Tibial artery (tissue), 4 donors: ENCODE results near the gene CFAP47.
"Not testable (repeated sequence)": the region's sequence is repeated elsewhere in the genome, so short reads cannot be mapped to it uniquely, and the experiment has no call there.

Source experiments
- DNase-seq, 2 donors: peaks; one replicate each; pipeline ENCODE4 v3.0.0-alpha.2; 2019
- H3K27ac ChIP-seq, 2 donors: fragments of 200-600 bp; sonication (generic) in 1 of 2; 1 replicate in 1 of 2; 2 replicates in 1 of 2; pipeline ENCODE4 v1.5.1; 2018 to 2019; ENCODE audit warnings: mild to moderate bottlenecking in 1 of 2
- H3K27me3 ChIP-seq, 2 donors: fragments of 200-600 bp; sonication (generic) in 1 of 2; one replicate each; pipeline versions ENCODE4 v1.5.1 to v1.6.0; 2016 to 2019
- H3K36me3 ChIP-seq, 3 donors: fragments of 200-600 bp; sonication (generic) in 2 of 3; one replicate each; pipeline ENCODE4 v1.5.1; 2016 to 2019; ENCODE audit warnings: mild to moderate bottlenecking in 2 of 3
- H3K4me1 ChIP-seq, 4 donors: fragments of 200-600 bp; sonication (generic) in 2 of 4; 1 replicate in 3 of 4; 2 replicates in 1 of 4; pipeline ENCODE4 v1.5.1; 2016 to 2019
- H3K4me3 ChIP-seq, 2 donors: fragments of 200-600 bp; sonication (generic) in 1 of 2; 1 replicate in 1 of 2; 2 replicates in 1 of 2; pipeline ENCODE4 v1.5.1; 2018 to 2019; ENCODE audit warnings: mild to moderate bottlenecking in 2 of 2
- H3K9me3 ChIP-seq, 3 donors: fragments of 200-600 bp; sonication (generic) in 1 of 3; one replicate each; pipeline ENCODE4 v1.5.1; 2016 to 2019
- intact Hi-C: fragments of 100-400 bp; cut with DNase I; formaldehyde crosslinking; loops from one replicate; pipeline ENCODE4 v1.15.0; 2023; ENCODE audit warnings: low total_unique reads
- TF ChIP-seq, protein P1 (sequence below), 2 experiments: fragments of 200-600 bp in 1 of 2; fragments of 450-650 bp in 1 of 2; IDR thresholded peaks; one replicate each; pipeline ENCODE4 v1.5.1; 2017 to 2019; ENCODE audit warnings: antibody characterized with exemption in 2 of 2, mild to moderate bottlenecking in 1 of 2, moderate library complexity in 1 of 2

The CFAP47 gene

DNA sequence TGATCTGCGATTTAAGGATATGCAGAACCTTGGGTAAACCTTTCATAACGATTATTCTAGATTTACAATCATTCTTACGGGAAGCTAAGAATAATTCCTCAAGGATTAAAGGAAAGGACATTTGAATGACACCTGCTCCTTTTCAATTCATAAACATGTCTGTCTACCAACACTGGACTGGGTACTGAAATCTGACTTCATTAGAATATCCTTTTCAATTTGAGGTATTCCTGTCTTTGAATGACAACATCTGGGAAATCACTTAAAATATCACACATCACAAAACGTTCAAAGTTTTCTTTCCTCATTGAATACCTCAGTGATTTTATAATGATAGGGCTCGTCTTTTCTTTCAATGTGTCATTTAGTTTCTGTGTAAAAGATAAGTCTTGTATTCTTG is 87.7 kb downstream of the CFAP47 start:
- Histone ChIP-seq H3K36me3 (no peaks in the 10 kb centered on the region), H3K27me3 (no peaks in the 10 kb centered on the region), H3K4me3 (no peak overlapping the region), H3K9me3 (no peaks in the 10 kb centered on the region), H3K27ac (no peak overlapping the region), H3K4me1 (no peaks in the 10 kb centered on the region)
- TF ChIP-seq, protein P1, sequence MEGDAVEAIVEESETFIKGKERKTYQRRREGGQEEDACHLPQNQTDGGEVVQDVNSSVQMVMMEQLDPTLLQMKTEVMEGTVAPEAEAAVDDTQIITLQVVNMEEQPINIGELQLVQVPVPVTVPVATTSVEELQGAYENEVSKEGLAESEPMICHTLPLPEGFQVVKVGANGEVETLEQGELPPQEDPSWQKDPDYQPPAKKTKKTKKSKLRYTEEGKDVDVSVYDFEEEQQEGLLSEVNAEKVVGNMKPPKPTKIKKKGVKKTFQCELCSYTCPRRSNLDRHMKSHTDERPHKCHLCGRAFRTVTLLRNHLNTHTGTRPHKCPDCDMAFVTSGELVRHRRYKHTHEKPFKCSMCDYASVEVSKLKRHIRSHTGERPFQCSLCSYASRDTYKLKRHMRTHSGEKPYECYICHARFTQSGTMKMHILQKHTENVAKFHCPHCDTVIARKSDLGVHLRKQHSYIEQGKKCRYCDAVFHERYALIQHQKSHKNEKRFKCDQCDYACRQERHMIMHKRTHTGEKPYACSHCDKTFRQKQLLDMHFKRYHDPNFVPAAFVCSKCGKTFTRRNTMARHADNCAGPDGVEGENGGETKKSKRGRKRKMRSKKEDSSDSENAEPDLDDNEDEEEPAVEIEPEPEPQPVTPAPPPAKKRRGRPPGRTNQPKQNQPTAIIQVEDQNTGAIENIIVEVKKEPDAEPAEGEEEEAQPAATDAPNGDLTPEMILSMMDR (IDR thresholded peaks at IDR 0.05), result no peak
- intact Hi-C loops, result no loop called here
- DNase-seq, result no peak

DNA sequence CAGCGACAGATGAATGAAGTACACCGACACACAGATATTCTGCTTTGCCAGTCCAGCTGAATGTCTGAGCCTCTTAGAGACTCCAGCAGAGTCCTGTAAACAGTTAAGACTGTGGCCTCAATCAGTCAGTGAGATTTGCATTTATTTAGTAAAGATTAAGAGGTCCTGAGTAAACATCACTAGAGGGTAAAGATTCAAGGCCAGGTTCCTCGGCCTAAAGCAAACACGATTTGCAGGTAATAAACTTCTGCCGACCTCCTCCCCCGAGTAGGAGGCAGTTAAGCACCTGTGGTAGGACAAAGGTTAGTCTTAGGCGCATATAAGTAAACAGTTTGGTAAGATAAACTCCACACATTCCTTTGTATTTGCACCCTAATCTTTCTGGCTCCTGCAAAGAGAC is 99.6 kb downstream of the CFAP47 start:
- no peaks in the 10 kb centered on the region for H3K4me1 ChIP-seq
- DNase-seq, result no peak
- intact Hi-C loops, result no loop called here
- H3K4me3 ChIP-seq, result no peak overlapping the region
- H3K9me3 ChIP-seq, result no peaks in the 10 kb centered on the region
- TF ChIP-seq, protein P1 (IDR thresholded peaks at IDR 0.05), result no peak
- H3K36me3 ChIP-seq, result no peaks in the 10 kb centered on the region
- H3K27ac ChIP-seq, result no peak overlapping the region
- no peaks in the 10 kb centered on the region for H3K27me3 ChIP-seq

DNA sequence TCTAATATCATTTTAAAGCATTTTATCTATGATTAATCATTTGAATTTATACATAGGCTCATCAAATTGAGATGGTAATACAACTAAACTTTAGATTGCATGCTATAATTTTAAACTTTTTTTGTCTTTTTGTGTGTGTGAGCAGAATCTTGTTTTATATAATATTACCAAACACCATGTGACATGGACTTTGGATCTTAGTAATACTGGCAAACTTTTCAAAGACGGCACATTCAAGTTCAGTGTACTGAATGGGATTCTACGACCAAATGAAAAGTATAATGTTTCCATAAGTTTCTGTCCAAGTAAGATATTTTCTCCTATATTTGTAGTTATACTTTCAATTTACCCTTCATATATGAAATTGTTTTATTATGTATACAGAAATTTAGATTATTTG is 116.0 kb downstream of the CFAP47 start:
- H3K36me3 ChIP-seq, result no peaks in the 10 kb centered on the region
- no peak for DNase-seq
- intact Hi-C loops, result no loop called here

DNA sequence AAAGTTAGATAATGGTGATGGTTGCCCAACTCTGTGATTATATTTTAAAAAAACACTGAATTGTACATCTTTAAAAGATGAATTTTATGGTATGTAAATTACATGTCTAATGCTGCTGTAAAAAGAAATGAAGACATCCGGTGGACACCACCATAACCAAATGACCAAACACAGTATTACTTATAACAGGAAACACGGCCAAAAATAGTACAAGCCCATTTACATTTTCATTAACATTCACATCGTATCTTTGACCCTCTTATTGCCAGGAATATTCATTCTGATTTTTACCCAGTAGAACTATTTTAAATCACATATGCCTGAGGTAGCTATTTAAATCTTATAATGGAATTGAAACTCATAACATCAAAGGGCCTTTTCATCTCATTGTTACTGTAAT is 143.2 kb downstream of the CFAP47 start:
- intact Hi-C loops, result no loop called here
- DNase-seq, result no peak

More for the DNA sequence above, 116.0 kb downstream of the CFAP47 start:
- TF ChIP-seq, protein P1 (IDR thresholded peaks at IDR 0.05), result no peak
- no peak overlapping the region for H3K27ac ChIP-seq
- no peaks in the 10 kb centered on the region for H3K9me3 ChIP-seq
- no peak overlapping the region for H3K4me3 ChIP-seq
- no peaks in the 10 kb centered on the region for H3K27me3 ChIP-seq
- no peaks in the 10 kb centered on the region for H3K4me1 ChIP-seq

DNA sequence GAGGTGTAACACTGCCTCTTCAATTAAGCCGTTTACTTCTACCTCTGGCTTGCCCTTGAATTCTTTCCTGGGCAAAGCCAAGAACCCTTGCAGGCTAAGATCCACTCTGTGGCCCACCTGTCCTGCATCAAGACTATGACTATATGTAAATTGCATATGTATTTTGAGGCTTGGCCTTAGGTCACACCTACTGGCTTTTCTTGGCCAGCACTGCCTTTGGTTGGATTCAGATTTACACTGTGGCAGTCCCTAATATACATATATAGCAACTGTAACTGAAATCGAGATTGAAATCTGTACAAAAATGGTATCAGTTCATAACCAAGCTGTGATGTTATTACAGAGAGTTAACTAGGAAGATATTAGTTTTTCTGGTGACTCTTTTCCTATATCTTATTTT is 151.5 kb downstream of the CFAP47 start:
- DNase-seq, result no peak
- TF ChIP-seq, protein P1 (IDR thresholded peaks at IDR 0.05), result no peak
- no peaks in the 10 kb centered on the region for H3K36me3 ChIP-seq
- H3K4me3 ChIP-seq, result no peak overlapping the region
- no peaks in the 10 kb centered on the region for H3K9me3 ChIP-seq
- no peak overlapping the region for H3K27ac ChIP-seq
- intact Hi-C loops, result no loop called here
- no peaks in the 10 kb centered on the region for H3K27me3 ChIP-seq
- H3K4me1 ChIP-seq, result no peaks in the 10 kb centered on the region

More for the DNA sequence above, 143.2 kb downstream of the CFAP47 start:
- Histone ChIP-seq H3K4me3 (no peak overlapping the region), H3K4me1 (no peaks in the 10 kb centered on the region), H3K36me3 (no peaks in the 10 kb centered on the region), H3K9me3 (no peaks in the 10 kb centered on the region), H3K27me3 (no peaks in the 10 kb centered on the region), H3K27ac (no peak overlapping the region)
- TF ChIP-seq, protein P1 (IDR thresholded peaks at IDR 0.05), result no peak

DNA sequence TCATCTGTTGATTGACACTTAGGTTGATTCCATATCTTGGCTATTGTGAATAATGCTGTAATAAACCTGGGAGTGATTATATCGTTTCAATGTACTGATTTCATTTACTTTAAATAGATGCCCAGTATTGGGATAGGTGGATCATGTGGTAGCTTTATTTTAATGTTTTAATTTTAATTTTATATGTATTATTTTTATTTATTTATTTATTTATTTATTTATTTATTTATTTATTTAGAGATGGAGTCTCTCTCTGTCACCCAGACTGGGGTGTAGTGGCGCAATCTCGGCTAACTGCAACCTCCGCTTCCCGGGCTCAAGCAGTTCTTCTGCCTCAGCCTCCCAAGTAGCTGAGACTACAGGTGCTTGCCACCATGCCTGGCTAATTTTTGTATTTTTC is 155.5 kb downstream of the CFAP47 start:
- H3K36me3 ChIP-seq, H3K27me3 ChIP-seq, intact Hi-C loops, H3K4me3 ChIP-seq, DNase-seq, H3K27ac ChIP-seq, H3K4me1 ChIP-seq, H3K9me3 ChIP-seq: not testable (repeated sequence)
